ENCODE results near the gene PRSS33. TPM values are rescaled to one million over a fixed set of nuclear protein-coding genes. Genes with fewer than 3 reads are reported as not detected.

The PRSS33 gene
- total RNA-seq, 4 donors from 2014 or later, result not detected

- peaks cover 15 to 100% of the 10 kb centered on the region in 2 donors for H3K36me3 ChIP-seq
- no peak overlapping the region for H3K27ac ChIP-seq
- WGBS, 2 donors (ENCODE audit: low coverage in 1 of 2), result 100% methylated on average over 1 to 4 of the region's 6 CpGs
- peaks cover 0 to 29% (median 0%) of the 10 kb centered on the region in 3 donors for H3K4me1 ChIP-seq
- TF ChIP-seq POLR2AphosphoS5 (IDR thresholded peaks at IDR 0.05) (no peak), EP300 (IDR thresholded peaks at IDR 0.05) (no peak), CTCF (IDR thresholded peaks at IDR 0.05) (no peak), POLR2A (IDR thresholded peaks at IDR 0.05) (no peak)
- H3K27me3 ChIP-seq, result no peaks in the 10 kb centered on the region
- no peak overlapping the region for H3K4me3 ChIP-seq
- no peaks in the 10 kb centered on the region for H3K9me3 ChIP-seq
- no peak for ATAC-seq
Measured at GRCh38 chr16:2763173-2763572, 24.2 kb downstream of the PRSS33 start.

GRCh38 chr16:2762711-2763110 is 24.6 kb downstream of the PRSS33 start:
- 93 to 95% methylated on average over 3 to 12 of the region's 13 CpGs for WGBS, 2 donors (ENCODE audit: low coverage in 1 of 2)
- TF ChIP-seq EP300 (IDR thresholded peaks at IDR 0.05), result no peak
- TF ChIP-seq CTCF (IDR thresholded peaks at IDR 0.05), result no peak
- no peak for TF ChIP-seq POLR2AphosphoS5 (IDR thresholded peaks at IDR 0.05)
- no peak for TF ChIP-seq POLR2A (IDR thresholded peaks at IDR 0.05)
- H3K27ac ChIP-seq, result no peak overlapping the region
- ATAC-seq, result no peak
- H3K4me3 ChIP-seq, result no peak overlapping the region
- no peaks in the 10 kb centered on the region for H3K9me3 ChIP-seq
- H3K36me3 ChIP-seq, result peaks cover 15 to 100% of the 10 kb centered on the region in 2 donors
- H3K4me1 ChIP-seq, result peaks cover 0 to 29% (median under 1%) of the 10 kb centered on the region in 3 donors
- H3K27me3 ChIP-seq, result no peaks in the 10 kb centered on the region

DNA sequence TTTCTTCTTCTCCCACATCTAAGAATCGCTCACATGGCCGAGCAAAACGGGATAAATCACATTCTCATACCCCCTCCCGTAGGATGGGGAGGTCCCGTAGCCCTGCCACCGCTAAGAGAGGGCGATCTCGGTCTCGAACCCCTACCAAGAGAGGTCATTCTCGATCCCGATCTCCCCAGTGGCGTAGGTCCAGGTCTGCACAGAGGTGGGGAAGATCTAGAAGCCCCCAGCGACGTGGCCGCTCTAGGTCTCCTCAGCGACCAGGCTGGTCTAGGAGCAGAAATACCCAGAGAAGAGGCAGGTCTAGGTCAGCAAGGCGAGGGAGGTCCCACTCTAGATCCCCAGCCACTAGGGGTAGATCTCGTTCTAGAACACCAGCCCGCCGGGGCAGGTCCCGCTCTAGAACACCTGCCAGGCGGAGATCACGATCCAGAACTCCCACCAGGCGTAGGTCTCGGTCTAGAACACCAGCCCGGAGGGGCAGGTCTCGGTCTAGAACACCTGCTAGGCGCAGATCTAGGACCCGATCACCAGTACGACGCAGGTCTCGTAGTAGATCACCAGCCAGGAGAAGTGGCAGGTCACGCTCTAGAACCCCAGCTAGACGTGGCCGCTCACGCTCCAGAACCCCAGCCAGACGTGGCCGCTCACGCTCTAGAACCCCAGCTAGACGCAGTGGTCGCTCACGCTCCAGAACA is 25.3 kb downstream of the PRSS33 start:
- Histone ChIP-seq H3K9me3 (no peaks in the 10 kb centered on the region), H3K36me3 (peaks cover 15 to 100% of the 10 kb centered on the region in 2 donors), H3K27ac (no peak overlapping the region), H3K27me3 (no peaks in the 10 kb centered on the region), H3K4me1 (peaks cover 0 to 29% (median 4%) of the 10 kb centered on the region in 3 donors), H3K4me3 (no peak overlapping the region)
- no peak for ATAC-seq
- 96 to 100% methylated on average over 5 to 10 of the region's 42 CpGs for WGBS, 2 donors (ENCODE audit: low coverage in 1 of 2)
- no peak for TF ChIP-seq POLR2A (IDR thresholded peaks at IDR 0.05)
- no peak for TF ChIP-seq CTCF (IDR thresholded peaks at IDR 0.05)
- no peak for TF ChIP-seq POLR2AphosphoS5 (IDR thresholded peaks at IDR 0.05)
- no peak for TF ChIP-seq EP300 (IDR thresholded peaks at IDR 0.05)

DNA sequence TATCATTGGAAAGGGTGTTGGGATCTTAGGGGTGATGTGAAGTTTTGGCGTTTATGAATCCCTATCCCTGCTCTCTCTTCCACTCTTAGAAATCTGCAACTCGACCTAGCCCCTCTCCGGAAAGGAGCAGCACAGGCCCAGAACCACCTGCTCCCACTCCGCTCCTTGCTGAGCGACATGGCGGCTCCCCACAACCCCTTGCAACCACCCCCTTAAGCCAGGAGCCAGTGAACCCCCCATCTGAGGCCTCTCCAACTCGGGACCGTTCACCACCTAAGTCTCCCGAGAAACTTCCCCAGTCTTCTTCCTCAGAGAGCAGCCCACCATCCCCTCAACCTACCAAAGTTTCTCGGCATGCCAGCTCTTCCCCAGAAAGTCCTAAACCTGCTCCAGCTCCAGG is 25.9 kb downstream of the PRSS33 start:
- H3K36me3 ChIP-seq, result peaks cover 15 to 98% of the 10 kb centered on the region in 2 donors

More for the DNA sequence above, 25.9 kb downstream of the PRSS33 start:
- TF ChIP-seq POLR2A (IDR thresholded peaks at IDR 0.05), result no peak
- no peak for TF ChIP-seq POLR2AphosphoS5 (IDR thresholded peaks at IDR 0.05)
- TF ChIP-seq EP300 (IDR thresholded peaks at IDR 0.05), result no peak
- TF ChIP-seq CTCF (IDR thresholded peaks at IDR 0.05), result no peak
- Histone ChIP-seq H3K9me3 (no peaks in the 10 kb centered on the region), H3K4me3 (no peak overlapping the region), H3K27me3 (no peaks in the 10 kb centered on the region), H3K27ac (no peak overlapping the region), H3K4me1 (peaks cover 0 to 34% (median 4%) of the 10 kb centered on the region in 3 donors)
- 96 to 100% methylated on average over 2 to 7 of the region's 10 CpGs for WGBS, 2 donors (ENCODE audit: low coverage in 1 of 2)
- ATAC-seq, result no peak

Measured in gastroesophageal sphincter (tissue), 4 donors.